GM18519 (cell line): Measurements from ENCODE around the gene LRCH4.
"Not testable (repeated sequence)": the region's sequence is repeated elsewhere in the genome, so short reads cannot be mapped to it uniquely, and the experiment has no call there.

Experiments used
- ATAC-seq: cut with Tn5 transposase; IDR thresholded peaks from one replicate; pipeline ENCODE4 v1.9.1; 2021; ENCODE audit warnings: mild to moderate bottlenecking, moderate library complexity; ENCODE audit not compliant: unreplicated experiment, low FRiP score

The LRCH4 gene

GRCh38 chr7:100546129-100546925 lies 39.6 kb downstream of the LRCH4 start:
- ATAC-seq: no peak

- ATAC-seq: peak; percentile 45
Observed at GRCh38 chr7:100545360-100546128, 40.4 kb downstream of the LRCH4 start.

- no peak for ATAC-seq
Observed at GRCh38 chr7:100544967-100545359, 41.0 kb downstream of the LRCH4 start.

- no peak for ATAC-seq
Observed at GRCh38 chr7:100544386-100544785, 41.5 kb downstream of the LRCH4 start.

GRCh38 chr7:100543586-100543985 lies 42.3 kb downstream of the LRCH4 start:
- ATAC-seq: no peak

- not testable (repeated sequence) for ATAC-seq
Observed at GRCh38 chr7:100541309-100541708, 44.6 kb downstream of the LRCH4 start.

GRCh38 chr7:100540073-100540723 lies 45.7 kb downstream of the LRCH4 start:
- ATAC-seq: no peak

GRCh38 chr7:100539436-100540006 lies 46.4 kb downstream of the LRCH4 start:
- ATAC-seq: no peak

GRCh38 chr7:100538654-100539435 lies 47.1 kb downstream of the LRCH4 start, which contains the start of gene AGFG2:
Gene AGFG2 (plus strand): TSS chr7:100539203. CDS start chr7:100539347, 144 bp downstream.
- ATAC-seq: peak; percentile 84

- no peak for ATAC-seq
Observed at GRCh38 chr7:100538348-100538653, 47.6 kb downstream of the LRCH4 start.

GRCh38 chr7:100536695-100537094 lies 49.2 kb downstream of the LRCH4 start:
- ATAC-seq: not testable (repeated sequence)

- ATAC-seq: not testable (repeated sequence)
Observed at GRCh38 chr7:100535982-100536381, 49.9 kb downstream of the LRCH4 start.

- ATAC-seq: no peak
Observed at GRCh38 chr7:100532165-100533022, 53.5 kb downstream of the LRCH4 start.

GRCh38 chr7:100528108-100528866 lies 57.6 kb downstream of the LRCH4 start:
- ATAC-seq: not testable (repeated sequence)
